Stimulated activated CD4-positive, alpha-beta T cell treated with anti-CD3 and anti-CD28 coated beads, Interleukin-4, amount 100 ng/mL, for 48 hours (primary cell): ENCODE data around the gene PAK6.

Experiments used
- DNase-seq, 2 donors: peaks; one replicate each; pipeline ENCODE4 v3.0.0-alpha.2; 2020; ENCODE audit warnings: low read depth in 2 of 2

PAK6 gene

DNA sequence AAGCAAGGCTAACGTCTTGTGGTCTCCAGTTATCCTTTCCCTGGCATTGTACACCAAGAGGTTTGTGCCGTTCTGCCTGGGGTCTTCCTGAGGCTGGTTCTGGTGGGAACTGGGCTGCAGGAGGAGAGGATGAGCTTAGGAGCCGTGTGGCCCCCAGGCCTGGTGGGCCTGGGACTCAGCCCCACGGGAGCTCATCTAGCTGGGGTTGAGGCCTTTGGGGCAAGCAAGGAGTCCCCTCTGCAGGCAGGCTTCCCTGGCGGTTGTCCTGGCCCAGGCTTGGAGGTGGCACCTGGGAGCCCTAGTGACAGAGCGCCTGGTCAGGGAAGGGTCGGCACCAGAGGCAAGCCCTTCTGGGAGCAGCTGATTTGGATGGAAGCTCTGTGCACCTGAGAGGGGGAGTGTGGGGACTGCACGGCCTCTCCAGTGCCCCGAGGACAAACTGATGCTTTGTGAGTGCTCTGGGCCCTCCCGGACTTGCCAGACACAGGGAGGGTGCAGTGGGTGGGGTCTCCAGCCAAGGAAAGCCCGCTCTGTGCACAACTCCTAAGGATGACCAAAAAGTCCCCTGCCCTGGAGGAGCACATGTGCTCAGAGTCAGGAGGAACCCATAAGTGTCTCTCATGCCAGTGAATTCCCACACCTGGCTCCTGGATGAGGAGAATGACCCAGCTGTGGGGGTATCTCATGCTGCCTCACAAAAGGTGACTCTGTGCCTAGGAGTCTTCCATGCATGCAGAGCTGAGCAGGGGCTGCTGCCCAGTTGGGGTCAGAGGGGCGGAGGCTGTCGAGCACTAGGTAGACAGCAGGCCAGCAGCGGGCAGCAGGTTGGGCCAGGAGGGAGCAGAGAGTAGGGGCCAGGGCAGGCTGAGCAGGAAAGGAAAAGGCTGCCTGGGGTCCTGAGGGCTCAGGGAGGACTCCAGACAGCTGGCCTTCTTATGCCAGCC, 2.7 kb downstream of the PAK6 start:
- no peak for DNase-seq

DNA sequence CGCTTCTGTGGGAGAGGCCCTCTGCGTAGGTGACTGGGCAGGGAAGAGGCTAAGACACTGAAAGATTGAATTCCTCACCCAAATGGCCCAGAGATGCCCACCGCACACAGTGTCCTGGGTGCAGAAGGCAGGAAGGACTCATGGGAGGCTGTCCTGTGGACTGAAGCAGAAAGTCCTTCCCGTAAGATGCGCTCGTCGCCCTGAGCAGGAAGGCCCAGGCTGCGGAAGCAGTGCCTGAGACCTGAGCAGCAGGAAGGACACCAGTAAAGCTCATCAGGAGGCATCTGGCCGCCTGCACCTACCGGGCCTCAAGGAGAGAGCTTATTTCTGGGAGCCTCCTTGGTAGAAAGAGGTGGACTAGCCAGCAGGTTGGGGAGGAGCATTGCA, 3.3 kb downstream of the PAK6 start:
- DNase-seq = no peak

DNA sequence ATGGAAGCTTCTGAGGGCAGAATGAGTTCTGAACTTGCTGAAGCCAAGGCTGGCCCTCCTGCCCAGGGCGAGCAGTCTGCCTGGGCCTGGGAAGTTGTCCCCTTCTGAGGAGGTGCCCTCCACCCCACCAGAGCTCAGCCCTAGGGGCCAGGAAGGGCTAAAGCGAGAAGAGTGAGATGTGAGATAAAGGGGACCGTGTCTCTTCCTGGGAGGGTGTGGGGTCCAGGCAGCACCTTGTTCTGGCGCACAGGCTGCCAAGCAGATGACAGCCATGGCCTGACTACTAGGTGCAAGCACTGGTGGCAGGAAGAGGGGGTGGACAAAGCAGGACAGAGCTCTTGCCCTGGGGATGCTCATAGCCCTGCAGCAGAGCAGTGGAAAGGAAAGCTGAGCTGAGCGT, 3.7 kb downstream of the PAK6 start:
- DNase-seq = no peak

DNA sequence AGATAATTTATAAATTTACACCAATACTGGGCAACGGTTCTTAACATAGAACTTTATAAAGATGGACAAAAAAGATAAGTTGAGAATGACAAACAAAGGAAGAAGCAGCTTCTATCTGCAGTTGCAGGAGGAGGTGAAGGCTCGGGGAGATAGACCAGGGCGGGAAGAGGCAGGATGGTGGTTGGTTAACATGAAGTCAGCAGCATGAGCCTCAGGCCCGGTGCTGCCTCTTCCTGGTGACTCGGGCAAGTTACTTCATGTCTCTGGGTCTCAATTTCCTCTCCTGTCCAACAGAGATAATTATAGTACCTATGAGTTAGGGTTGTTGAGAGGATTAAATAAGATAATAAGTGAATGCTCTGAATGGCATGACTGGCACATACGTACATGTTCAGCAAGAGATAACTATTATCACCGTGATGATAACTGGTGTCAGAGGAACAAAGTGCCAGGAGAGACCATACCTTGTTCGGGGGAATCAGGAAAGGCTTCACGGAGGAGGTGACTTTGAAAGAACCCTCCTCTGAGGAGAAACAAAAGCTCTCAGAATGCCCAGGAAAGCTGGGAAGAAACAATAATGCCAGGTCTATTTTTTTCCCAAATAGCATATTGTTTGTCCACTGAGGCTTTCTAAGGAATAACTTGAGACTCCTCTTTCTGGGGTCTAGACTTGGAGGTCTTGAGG, 4.4 kb downstream of the PAK6 start:
- no peak for DNase-seq

DNA sequence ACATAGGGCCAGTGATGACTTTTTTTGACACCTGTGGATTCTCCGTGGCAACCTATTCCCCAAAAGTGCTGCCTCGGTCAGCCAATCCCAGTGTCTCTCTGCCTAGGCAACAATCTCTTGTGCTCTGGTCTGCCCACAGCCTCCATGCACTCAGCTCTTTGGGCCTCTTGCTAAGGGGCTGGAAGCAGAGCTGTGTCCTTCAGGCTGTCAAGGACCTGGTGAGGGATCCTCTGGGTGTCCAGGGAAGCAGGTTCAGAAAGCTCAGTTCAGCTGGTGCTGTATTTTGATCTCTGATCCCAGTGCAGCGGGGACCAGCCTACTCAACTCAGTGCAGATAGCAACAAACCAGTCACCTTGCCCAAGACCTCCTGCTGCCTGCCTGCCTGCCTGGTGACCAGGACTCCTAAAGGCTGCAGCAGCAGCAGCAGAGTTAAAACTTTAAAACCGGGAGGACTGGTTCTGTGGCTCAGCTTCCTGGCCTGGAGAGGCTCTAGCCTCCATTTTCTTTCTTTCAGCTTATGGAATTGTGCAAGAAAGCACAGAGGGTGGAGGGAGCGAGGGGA, 6.2 kb downstream of the PAK6 start:
- DNase-seq = no peak

DNA sequence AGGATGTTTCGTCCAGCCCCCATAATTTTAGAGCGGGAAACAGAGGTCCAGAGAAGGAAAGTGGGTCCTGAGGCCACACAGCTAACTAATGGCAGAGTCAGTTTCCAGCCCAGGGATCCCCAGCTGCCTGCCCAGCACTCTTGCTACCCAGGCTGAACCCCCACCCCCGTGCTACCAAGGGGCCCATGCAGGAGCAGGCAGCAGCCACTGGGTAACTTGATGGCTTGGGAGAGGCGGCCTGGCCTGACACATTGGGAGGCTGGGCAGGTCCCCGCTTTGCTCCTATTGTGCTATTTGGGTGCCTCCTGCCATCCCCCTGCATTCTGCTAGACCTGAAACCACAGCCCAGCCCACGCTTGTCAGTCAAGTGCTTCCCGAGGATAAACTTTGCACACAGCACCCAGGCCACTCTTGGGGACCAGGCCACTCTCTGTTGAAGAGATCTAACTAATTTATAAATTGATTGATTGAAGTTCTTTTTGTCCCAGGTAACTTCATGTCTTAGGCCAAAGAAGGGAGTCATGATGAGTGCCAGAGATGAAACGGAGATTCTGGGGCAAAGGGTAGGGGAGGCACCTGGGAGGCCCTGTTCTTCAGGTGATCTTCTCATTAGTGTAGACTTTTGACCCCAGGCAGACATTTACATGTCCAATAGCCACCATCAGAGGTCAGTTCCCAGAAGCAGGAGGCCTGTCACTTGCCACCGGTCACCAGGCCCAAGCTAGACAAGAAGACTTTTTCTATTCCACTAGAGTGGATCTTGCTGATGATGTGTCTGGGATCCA, 7.0 kb downstream of the PAK6 start:
- DNase-seq = no peak

DNA sequence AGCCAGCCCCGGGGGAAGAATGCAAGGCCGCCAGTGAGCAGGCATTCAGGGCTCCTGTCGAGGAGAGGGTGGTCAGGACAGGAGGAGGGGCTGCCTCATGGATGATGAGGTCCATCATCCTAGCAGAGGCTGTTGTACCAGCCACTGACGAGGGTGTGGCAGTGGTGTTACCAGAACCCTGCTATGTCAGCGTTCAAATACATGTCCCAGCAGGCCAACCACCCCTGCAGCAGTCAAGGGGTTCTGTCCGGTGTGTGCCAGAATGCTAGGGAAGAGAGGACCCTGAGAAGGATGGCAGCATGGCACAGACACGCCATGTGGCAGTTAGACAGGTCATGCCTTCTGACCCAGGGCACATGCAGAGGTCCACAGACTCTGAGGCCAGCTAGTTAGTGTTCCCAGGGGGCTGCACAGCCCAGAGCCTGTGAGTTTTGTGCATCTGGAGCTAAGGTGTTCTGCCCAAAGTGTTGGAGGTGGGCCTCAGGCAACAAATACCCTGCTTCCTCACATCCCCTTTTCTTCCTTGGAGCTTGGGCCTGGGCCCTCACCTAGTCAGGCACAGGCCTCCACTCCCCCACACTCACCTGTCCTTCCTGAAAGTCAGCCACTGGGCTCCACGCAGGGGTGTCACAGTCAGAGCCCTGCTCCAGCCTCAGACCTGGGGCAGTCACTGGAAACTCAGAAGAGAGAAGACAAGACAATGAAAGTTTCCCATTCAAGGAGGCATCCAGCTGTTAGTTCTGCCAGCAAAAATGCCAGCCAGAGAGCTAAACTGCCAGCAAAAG, 7.8 kb downstream of the PAK6 start:
- no peak for DNase-seq

DNA sequence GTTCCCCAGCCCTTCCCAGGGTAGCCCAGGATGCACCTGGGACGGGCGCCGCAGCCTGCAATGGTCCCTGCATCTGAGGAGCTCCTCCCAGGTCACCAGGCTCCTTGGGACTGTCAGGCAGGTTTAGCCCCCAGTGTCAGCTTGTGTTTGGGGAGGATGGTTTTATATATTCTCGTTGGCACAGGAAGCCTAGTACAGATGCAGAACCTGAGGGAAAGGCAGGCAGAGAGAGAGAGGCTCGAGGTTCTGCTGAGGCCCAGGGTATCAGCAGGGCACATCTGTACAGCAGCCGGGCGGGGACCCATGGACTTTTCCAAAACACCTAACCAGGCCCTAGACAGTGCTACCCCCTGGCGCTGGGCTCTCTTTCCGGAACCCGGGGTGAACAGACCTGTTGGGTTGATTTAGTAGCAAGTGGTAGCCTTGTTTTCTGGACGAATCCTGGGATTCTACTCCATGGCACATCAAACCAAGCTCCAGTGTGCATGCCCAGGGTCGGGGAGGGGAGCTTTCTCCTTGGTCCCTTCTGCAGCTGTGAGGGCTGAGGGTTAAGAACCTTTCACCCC, 8.6 kb downstream of the PAK6 start:
- DNase-seq = no peak

DNA sequence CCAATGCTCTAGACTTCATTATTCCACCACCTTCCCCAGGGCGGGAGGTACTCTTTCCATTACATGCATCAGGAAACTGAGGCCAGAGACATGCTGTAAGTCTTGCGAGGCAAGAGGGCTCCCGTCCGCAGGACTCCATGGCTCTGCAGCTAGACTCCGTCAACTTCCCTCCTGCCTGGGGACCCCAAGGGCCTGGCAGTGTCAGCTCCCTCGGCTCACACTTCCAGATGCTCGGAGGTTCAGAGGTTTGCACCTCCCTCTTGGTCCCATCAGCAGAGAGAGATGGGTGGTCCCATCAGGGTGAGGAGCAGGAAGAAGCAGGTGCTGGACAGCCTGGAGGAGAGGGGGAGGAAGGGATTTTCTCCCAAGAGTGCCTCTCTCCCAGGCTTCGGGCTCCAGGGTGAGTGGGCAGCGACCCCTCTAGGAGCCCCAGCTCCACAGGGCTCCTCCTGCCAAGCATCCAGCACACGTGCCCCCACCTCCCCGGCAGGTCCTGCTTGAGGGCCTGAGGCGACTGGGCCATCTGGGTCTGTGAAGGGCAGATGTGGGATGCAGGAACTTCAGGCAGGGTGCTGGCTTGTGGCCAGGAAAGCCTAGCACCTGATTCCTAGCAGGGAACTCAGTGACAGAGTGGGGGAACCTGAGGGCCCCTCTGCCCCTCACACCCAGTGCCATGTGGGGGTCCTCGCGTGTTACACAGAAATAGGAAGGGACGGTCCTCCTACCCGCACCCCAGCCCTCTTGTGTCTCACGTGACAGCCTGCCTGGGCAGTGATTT, 9.3 kb downstream of the PAK6 start:
- DNase-seq = no peak

DNA sequence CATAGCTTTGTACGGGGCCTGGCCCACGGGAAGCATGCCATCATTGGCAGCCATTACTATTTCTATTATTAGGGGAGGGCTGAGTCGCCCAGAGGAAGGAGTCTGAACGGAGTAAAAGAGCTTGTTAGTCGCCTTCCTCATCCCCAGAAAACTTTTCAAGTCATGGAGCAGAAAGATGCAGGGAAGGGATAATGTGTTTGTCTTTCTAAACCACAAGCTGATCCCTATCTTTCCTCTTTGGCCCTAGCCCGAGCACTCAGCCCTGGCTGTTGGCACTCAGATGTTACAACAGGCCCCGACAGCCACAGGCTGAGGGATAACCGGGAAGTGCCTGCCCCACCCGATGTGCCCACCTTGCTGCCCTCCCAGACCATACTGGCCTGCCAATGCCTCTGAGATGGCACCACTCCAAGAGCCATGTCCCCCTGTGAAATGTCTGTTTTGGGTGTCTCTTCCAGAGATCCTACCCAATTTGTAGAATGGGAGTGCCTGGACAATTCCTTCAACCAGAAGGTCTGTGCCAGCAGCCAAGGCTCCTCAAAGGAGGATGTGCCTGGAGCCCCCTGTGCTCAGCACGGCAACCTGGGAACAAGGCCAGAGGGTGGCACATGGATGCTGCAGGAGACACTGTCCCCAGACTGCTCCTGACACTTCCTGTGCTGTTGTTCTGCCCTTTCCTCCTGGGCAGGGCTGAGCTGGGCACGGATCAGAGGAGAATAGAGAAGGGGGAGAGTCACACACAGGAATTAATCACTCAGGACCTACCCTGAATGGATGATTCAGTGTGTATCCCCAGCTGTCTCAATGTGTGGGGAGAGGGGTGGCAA, 10.8 kb downstream of the PAK6 start:
- DNase-seq = no peak

DNA sequence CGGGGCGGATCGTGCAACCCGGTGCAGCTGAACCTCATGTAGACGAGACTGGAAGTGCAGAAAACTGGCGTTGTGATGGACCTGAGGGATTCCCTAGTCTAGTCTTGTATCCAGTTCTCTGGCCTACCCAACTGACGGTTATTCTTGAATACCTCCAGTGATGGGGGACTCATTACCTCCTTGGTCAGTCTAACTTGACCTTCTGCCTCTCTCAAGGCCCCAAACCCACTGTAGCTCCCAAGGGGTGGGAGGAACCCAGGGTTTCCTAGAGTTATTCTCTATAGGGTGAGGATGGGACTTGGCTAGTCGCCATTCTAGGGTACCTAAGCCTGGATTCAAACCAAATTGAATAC, 11.4 kb downstream of the PAK6 start:
- DNase-seq = no peak

DNA sequence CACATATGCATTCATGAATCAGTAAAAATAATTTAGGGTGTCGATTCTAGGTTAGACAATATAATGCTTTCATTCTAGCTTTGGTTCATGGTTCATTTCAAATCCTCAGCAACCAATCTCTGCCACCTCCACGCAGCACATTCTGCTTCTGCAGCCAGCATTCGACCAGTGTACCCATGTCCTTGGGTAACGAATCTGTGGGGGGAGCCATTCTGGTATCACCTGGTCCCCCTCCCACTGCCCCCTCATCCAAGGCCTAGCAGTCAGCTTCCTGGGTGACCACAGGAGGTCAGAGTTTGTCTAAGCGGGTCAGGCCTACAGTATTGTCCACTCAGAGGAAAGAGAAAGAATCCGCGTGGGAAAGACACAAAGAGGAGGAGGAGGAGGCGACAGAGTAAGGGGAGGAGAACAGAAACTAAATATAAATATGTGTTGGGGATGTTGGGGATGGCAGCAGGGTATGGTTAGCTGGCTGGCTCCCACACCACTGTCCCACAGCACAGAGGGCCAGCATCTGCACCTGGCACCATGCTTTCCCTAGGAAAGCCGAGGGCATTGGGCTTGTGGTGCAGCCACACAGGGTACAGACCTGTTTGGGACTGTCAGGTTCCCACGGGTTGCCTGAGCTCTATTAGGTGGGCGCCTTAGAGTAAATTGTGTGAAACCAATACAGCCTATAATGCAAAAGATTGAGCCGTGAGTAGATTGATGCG, 12.1 kb downstream of the PAK6 start:
- DNase-seq = no peak

DNA sequence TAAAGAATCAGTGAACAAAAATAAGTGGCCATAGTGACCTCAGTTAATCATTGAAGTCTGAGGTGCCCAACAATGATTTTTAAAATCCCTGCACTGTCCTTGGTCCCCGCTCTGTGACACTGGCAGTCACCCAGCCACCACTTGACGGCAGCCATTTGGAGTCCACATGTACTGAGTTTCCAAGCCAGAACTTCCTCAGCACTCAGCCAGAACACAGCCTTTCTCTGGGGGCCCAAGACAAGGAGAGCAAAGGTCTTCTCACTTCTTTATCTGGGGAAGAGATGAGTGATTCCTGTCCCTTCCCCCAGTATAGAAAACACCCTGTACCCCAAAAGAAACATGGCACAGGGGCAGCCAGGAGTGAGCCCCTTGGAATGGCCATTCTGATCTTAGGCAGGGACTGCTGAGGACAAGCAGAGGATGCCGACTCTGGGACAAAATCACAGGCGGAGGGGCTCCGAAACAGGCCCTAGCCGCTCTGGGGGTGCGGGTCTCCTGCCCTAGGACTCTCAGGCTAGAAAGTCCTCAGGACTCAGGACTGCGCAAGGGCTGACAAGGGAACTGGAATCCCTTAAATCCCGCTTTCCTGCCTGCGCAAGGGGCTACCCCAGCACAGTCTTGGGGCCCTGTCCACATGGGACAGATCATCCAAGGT, 12.8 kb downstream of the PAK6 start:
- no peak for DNase-seq

DNA sequence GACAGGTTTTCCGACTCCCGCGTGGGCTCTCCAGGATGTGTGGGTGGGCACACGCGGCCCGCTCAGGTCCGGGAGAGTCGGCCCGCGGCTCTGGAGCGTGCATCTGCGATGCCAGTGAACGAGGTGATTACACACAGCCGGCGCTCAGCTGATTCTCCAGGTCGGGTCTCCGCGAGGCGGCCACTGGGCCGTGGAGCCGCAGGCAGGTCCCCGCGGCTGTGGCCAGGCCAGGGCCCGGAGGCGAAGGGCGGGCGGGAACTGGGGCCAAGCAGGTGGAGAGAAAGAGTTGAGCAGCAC, 13.2 kb downstream of the PAK6 start:
- no peak for DNase-seq

DNA sequence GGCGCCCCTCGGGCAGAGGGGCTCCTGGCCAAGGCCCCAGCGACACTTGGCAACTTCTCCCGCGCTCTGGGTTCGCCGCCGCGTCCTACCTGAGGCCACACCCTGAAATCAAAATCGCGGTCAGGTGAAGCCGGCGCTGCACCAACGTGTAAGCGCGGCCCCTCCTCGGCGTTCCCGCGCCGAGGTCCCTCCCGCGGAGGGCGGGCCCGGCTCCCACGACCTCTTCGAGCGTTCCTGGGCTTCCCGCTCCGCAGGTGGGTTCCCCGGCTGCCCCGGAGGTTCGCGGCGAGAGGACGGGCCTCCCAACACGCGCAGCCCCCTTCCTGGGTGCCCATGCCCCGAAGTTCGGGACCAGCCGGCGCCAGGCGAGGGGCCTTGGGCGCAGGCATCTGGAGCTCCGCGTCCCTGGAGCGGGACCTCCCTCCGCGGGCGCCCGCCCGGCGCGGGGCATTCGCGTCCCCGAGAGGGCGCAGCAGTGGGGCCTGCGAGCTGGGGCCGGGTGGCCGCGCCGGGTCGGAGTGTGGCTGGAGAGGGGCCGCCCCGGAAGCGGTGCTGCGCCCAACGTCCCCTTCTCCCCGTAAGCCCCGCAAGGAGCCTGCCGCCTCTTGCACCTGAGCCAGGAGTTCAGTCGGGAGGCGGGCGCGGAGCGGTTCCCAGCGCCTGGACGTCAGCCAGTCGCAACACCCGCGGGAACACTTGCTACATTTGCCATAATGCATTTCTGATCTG, 13.7 kb downstream of the PAK6 start:
- DNase-seq = no peak

DNA sequence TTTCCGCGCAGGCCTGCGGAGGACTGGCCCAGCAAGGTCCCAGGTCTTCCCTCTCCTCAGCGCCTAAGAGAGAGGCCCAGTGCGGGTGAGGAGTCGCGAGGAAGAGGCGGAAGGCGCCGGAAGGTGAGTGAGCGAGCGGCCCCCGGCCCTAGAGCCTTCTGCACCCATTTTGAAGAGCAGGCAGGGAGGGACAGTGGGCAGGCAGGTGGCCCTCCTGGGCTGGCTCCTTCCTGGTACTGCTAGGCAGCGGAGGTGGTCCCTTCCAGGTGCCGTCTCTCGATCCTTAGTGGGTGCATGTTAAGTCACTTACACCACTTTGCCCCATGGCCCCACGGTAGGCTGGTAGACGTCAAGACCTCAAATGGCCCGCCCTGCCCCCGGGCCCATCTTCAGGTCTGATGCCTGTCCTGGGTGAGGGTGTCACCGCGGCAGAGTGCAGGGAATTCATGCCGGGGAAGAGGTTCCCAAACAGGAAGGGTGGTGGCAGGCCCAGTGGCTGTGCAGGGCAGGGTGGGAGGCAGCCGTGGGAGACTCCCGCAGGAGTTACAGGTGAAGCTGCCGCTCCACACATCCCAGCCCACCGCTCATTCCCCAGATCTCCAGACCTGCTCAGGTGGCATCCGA, 14.4 kb downstream of the PAK6 start:
- no peak for DNase-seq

DNA sequence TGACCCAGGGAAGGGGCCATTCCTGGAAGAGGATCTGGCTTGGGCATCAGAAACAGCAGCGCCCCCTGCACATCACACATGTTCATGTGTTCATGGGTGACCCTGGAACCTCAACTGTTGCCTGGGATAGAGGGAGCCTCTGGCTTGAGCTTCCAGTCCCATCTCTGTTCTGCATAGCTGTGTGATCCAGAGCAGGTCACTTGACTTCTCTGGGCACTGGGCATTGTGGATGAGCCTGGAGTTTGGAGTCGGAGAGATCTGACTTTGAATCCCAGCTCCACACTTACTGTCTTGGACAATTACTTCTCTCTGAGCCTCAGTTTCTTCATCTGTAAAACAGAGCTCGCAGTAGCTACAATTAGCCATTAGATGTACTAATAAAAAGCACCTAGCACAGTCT, 15.6 kb downstream of the PAK6 start:
- no peak for DNase-seq
